Measurements from ENCODE around the gene ANAPC7. TPM values are rescaled to one million over a fixed set of nuclear protein-coding genes. Genes with fewer than 3 reads are reported as not detected.
A peak's percentile ranks its signal among the peaks of the same experiment; 100 is the strongest.

ANAPC7 gene
- total RNA-seq, 1 experiment from 2014 or later: 144 TPM

DNA sequence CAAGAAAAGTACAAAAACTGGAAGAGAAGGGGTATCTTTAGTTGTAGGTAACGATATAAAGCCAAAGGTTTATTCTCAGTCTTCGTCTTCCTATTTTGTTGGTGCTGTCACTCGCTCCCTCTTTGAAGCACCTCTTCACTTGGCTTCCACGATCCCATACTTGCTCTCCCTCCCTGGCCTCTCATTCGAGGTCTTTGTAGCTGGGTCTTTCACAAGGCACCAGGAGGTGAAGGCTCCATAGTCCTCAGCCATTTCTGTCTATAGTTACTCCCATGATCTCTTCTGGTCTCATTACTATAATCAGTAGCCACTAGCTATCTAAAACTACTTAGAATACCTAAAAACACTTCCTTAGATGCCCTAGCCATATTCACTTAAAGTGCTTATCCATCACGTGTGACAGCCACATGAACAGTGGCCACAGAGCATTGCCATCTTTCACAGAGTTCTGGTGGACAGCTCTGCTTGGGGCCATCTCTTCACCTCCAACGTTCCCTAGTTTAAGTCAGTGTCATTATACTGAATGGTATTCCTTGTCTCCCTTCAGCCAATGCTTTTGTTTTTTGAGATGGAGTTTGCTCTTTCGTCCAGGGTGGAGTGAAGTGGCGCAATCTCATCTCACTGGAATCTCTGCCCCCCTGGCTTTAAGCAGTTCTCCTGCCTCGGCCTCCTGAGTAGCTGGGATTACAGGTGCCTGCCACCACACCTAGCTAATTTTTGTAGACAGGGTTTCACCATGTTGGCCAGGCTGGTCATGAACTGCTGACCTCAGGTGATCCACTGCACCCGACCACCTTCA is 65.4 kb downstream of the ANAPC7 start:
- CTCF ChIA-PET: no interaction called here
- H3K9me3 ChIP-seq (ENCODE audit: low read depth, low read length, poor library complexity, severe bottlenecking): no peaks in the 10 kb centered on the region
- intact Hi-C loops (cut with micrococcal nuclease; ENCODE audit: unreplicated experiment): no loop called here
- BruUV-seq (replicated peaks): no TSS peak
- POLR2A ChIA-PET (ENCODE audit: low non-redundant PET): no interaction called here
- no peak for DNase-seq (ENCODE audit: low spot score)
- H3K4me1 ChIP-seq (ENCODE audit: insufficient read depth, low read length, poor library complexity, severe bottlenecking): no peaks in the 10 kb centered on the region
- H3K27ac ChIP-seq (ENCODE audit: low read depth, low read length, poor library complexity, severe bottlenecking): peak overlapping the region; percentile 14
- H3K4me3 ChIP-seq (ENCODE audit: low read depth, low read length, poor library complexity, severe bottlenecking): no peak overlapping the region
- no peaks in the 10 kb centered on the region for H3K27me3 ChIP-seq (replicated peaks; ENCODE audit: insufficient read depth, low read depth, low read length, poor library complexity)
- peaks cover 99% of the 10 kb centered on the region for H3K36me3 ChIP-seq (ENCODE audit: insufficient read depth, low read length, poor library complexity, severe bottlenecking)
- TF ChIP-seq, protein P1, sequence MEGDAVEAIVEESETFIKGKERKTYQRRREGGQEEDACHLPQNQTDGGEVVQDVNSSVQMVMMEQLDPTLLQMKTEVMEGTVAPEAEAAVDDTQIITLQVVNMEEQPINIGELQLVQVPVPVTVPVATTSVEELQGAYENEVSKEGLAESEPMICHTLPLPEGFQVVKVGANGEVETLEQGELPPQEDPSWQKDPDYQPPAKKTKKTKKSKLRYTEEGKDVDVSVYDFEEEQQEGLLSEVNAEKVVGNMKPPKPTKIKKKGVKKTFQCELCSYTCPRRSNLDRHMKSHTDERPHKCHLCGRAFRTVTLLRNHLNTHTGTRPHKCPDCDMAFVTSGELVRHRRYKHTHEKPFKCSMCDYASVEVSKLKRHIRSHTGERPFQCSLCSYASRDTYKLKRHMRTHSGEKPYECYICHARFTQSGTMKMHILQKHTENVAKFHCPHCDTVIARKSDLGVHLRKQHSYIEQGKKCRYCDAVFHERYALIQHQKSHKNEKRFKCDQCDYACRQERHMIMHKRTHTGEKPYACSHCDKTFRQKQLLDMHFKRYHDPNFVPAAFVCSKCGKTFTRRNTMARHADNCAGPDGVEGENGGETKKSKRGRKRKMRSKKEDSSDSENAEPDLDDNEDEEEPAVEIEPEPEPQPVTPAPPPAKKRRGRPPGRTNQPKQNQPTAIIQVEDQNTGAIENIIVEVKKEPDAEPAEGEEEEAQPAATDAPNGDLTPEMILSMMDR (conservative IDR thresholded peaks at IDR 0.05; ENCODE audit: low read depth, low read length): no peak
- TF ChIP-seq EZH2 (IDR thresholded peaks at IDR 0.05; ENCODE audit: borderline replicate concordance, low read depth, low read length, poor library complexity, severe bottlenecking): no peak

DNA sequence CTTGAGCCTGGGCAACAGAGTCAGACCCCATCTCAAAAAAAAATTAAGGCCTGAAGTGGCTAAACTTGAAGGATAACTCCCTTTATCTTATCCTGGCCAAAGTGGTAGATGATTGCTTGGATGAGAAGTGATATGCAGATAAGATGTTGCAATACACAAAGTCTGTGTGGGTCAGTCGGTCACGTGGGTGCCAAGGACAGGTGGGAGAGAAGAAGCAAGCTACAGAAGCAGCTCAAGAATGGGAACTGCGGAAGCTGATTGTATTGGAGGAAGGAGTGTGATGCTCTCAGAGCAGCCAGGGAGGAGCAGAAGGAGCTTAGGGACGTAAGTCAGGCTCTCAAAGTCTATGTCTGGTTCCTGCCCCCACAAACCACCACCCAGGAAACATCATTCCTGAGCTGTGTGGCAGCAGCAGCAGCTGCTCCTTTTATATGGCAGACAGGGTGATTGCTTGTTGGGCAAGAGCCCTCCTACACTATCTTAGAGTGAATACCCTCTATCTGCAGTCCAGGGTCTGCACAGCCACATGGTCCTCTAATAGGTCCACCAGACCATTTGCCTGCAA is 67.9 kb downstream of the ANAPC7 start:
- H3K4me1 ChIP-seq (ENCODE audit: insufficient read depth, low read length, poor library complexity, severe bottlenecking): peaks cover 20% of the 10 kb centered on the region
- DNase-seq (ENCODE audit: low spot score): no peak
- POLR2A ChIA-PET (ENCODE audit: low non-redundant PET): no interaction called here
- TF ChIP-seq EZH2 (IDR thresholded peaks at IDR 0.05; ENCODE audit: borderline replicate concordance, low read depth, low read length, poor library complexity, severe bottlenecking): no peak
- TF ChIP-seq, protein P1 (conservative IDR thresholded peaks at IDR 0.05; ENCODE audit: low read depth, low read length): no peak
- no TSS peak for BruUV-seq (replicated peaks)
- peaks cover 92% of the 10 kb centered on the region for H3K36me3 ChIP-seq (ENCODE audit: insufficient read depth, low read length, poor library complexity, severe bottlenecking)
- no peaks in the 10 kb centered on the region for H3K9me3 ChIP-seq (ENCODE audit: low read depth, low read length, poor library complexity, severe bottlenecking)
- no peak overlapping the region for H3K27ac ChIP-seq (ENCODE audit: low read depth, low read length, poor library complexity, severe bottlenecking)
- intact Hi-C loops (cut with micrococcal nuclease; ENCODE audit: unreplicated experiment): no loop called here
- H3K27me3 ChIP-seq (replicated peaks; ENCODE audit: insufficient read depth, low read depth, low read length, poor library complexity): no peaks in the 10 kb centered on the region
- CTCF ChIA-PET: no interaction called here
- no peak overlapping the region for H3K4me3 ChIP-seq (ENCODE audit: low read depth, low read length, poor library complexity, severe bottlenecking)

DNA sequence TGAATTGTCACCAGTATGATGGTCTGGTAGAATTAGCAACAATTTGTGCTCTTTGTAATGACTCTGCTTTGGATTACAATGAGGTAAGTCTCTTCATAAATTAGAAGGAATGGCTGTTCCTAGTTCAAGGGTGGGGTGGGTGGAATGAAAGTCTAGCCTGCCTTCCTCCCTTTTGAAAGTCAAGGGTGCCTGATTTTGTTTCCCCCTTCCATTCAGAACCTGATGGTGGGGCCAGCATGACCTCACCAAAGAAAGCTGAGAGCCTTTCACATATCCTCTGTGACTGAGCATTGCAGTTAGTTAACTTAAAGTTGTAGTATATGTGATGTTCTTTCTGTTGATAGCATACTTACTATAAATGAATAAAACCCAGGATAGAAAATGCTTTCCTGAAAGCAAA is 70.3 kb downstream of the ANAPC7 start:
- Histone ChIP-seq H3K9me3 (ENCODE audit: low read depth, low read length, poor library complexity, severe bottlenecking) (no peaks in the 10 kb centered on the region), H3K4me3 (ENCODE audit: low read depth, low read length, poor library complexity, severe bottlenecking) (no peak overlapping the region), H3K27ac (ENCODE audit: low read depth, low read length, poor library complexity, severe bottlenecking) (no peak overlapping the region), H3K4me1 (ENCODE audit: insufficient read depth, low read length, poor library complexity, severe bottlenecking) (peaks cover 34% of the 10 kb centered on the region), H3K36me3 (ENCODE audit: insufficient read depth, low read length, poor library complexity, severe bottlenecking) (peaks cover 87% of the 10 kb centered on the region), H3K27me3 (replicated peaks; ENCODE audit: insufficient read depth, low read depth, low read length, poor library complexity) (no peaks in the 10 kb centered on the region)
- CTCF ChIA-PET: no interaction called here
- TF ChIP-seq EZH2 (IDR thresholded peaks at IDR 0.05; ENCODE audit: borderline replicate concordance, low read depth, low read length, poor library complexity, severe bottlenecking): no peak
- TF ChIP-seq, protein P1 (conservative IDR thresholded peaks at IDR 0.05; ENCODE audit: low read depth, low read length): no peak
- no TSS peak for BruUV-seq (replicated peaks)
- DNase-seq (ENCODE audit: low spot score): no peak
- intact Hi-C loops (cut with micrococcal nuclease; ENCODE audit: unreplicated experiment): no loop called here
- POLR2A ChIA-PET (ENCODE audit: low non-redundant PET): no interaction called here
